Glutamatergic neuron (in vitro differentiated cells): Measurements from ENCODE around the gene ASTN2. TPM values are rescaled to one million over a fixed set of nuclear protein-coding genes. Genes with fewer than 3 reads are reported as not detected.

Source experiments
- DNase-seq: peaks from one replicate; pipeline ENCODE4 v3.0.0; 2022
- H3K27ac Mint-ChIP-seq: one replicate; pipeline ENCODE4 v1.8.0; 2020; ENCODE audit warnings: mild to moderate bottlenecking, mixed read lengths, inconsistent platforms; ENCODE audit not compliant: unreplicated experiment
- H3K27me3 Mint-ChIP-seq: one replicate; pipeline ENCODE4 v1.8.0; 2020; ENCODE audit warnings: mild to moderate bottlenecking, moderate library complexity, mixed read lengths, inconsistent platforms; ENCODE audit not compliant: unreplicated experiment
- H3K36me3 Mint-ChIP-seq: one replicate; pipeline ENCODE4 v1.8.0; 2020; ENCODE audit warnings: mild to moderate bottlenecking, mixed read lengths, inconsistent platforms; ENCODE audit not compliant: unreplicated experiment
- H3K4me1 Mint-ChIP-seq: one replicate; pipeline ENCODE4 v1.8.0; 2020; ENCODE audit warnings: mild to moderate bottlenecking, low read depth, mixed read lengths, inconsistent platforms; ENCODE audit not compliant: unreplicated experiment
- H3K4me3 Mint-ChIP-seq: one replicate; pipeline ENCODE4 v1.8.0; 2020; ENCODE audit warnings: mild to moderate bottlenecking, mixed read lengths, inconsistent platforms; ENCODE audit not compliant: unreplicated experiment
- H3K9me3 Mint-ChIP-seq: one replicate; pipeline ENCODE4 v1.8.0; 2020; ENCODE audit warnings: mild to moderate bottlenecking, moderate library complexity, mixed read lengths, inconsistent platforms; ENCODE audit not compliant: unreplicated experiment
- total RNA-seq: library from RNA; stranded (reverse); fragmentation: NEBNext Ultra II Directional; extraction: Animal tissue kit (Norgen Biotek cat#: 25700); gene quantifications from one replicate; pipeline ENCODE4 v1.2.1, GENCODE V29; 2021; ENCODE audit not compliant: unreplicated experiment
- TF ChIP-seq, protein P1 (sequence below): fragments of 200-600 bp; sonication (generic); IDR thresholded peaks from one replicate; pipeline ENCODE4 v1.5.0; 2021; ENCODE audit not compliant: partially characterized antibody, unreplicated experiment

The ASTN2 gene
- total RNA-seq, 1 donor from 2014 or later: 134 TPM

DNA sequence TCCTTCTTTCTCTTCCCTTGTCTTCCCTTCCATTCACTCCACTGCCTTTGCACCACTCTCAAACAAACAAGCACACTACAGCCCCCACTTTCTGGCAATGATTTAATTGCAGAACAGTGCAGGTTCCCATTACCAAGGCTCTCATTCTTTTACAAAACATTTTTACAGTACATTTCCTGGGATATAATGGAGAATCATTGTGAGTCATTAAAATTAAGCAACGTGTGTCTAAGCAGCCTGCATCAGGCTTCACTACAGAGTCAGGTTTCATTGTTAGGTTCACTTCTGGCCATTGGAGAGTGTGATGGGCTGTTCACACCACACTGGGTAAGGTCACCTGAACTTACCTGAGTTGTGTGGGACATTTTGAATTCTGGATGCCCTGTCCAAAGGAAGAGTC lies 424.3 kb downstream of the ASTN2 start:
- Mint-ChIP-seq H3K4me1 (peaks cover 16% of the 10 kb centered on the region), H3K4me3 (no peak overlapping the region), H3K36me3 (no peaks in the 10 kb centered on the region), H3K27me3 (no peaks in the 10 kb centered on the region), H3K9me3 (no peaks in the 10 kb centered on the region), H3K27ac (no peak overlapping the region)
- DNase-seq: no peak
- TF ChIP-seq, protein P1, sequence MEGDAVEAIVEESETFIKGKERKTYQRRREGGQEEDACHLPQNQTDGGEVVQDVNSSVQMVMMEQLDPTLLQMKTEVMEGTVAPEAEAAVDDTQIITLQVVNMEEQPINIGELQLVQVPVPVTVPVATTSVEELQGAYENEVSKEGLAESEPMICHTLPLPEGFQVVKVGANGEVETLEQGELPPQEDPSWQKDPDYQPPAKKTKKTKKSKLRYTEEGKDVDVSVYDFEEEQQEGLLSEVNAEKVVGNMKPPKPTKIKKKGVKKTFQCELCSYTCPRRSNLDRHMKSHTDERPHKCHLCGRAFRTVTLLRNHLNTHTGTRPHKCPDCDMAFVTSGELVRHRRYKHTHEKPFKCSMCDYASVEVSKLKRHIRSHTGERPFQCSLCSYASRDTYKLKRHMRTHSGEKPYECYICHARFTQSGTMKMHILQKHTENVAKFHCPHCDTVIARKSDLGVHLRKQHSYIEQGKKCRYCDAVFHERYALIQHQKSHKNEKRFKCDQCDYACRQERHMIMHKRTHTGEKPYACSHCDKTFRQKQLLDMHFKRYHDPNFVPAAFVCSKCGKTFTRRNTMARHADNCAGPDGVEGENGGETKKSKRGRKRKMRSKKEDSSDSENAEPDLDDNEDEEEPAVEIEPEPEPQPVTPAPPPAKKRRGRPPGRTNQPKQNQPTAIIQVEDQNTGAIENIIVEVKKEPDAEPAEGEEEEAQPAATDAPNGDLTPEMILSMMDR: no peak

DNA sequence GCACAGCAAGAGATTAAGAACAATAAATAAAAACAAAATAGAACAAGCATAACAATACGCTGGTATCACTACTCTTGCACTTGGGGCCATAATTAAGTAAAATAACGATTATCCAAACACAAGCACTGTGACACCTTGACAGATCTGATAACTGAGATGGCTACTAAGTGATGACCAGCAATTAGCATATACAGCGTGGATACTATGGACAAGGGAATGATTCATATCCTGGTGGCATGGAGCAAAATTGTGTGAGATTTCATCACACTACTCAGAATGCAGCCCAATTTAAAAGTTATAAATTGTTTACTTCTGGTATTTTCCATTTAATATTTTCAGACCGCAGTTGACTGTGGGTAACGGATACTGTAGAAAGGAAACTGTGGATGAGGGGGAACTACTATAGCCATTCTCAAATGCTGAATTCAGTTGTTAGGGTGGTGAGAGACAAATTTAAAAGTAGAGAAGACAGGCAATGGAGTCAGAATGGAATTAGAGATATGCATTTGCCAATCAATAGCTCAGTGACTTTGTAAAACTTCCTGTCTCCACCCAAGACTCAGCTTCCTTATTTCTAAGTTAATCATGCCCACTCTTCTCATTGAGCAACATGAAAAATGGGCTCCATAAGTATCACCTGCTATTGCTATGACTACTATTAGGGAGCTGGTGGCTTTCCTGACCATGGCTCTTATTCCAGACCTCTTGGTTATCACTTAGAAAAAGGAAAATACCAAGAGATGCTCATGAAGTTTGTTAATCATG lies 427.0 kb downstream of the ASTN2 start:
- Mint-ChIP-seq H3K9me3 (no peaks in the 10 kb centered on the region), H3K27ac (no peak overlapping the region), H3K4me1 (peaks cover 15% of the 10 kb centered on the region), H3K4me3 (no peak overlapping the region), H3K36me3 (no peaks in the 10 kb centered on the region), H3K27me3 (no peaks in the 10 kb centered on the region)
- TF ChIP-seq, protein P1: no peak
- no peak for DNase-seq

DNA sequence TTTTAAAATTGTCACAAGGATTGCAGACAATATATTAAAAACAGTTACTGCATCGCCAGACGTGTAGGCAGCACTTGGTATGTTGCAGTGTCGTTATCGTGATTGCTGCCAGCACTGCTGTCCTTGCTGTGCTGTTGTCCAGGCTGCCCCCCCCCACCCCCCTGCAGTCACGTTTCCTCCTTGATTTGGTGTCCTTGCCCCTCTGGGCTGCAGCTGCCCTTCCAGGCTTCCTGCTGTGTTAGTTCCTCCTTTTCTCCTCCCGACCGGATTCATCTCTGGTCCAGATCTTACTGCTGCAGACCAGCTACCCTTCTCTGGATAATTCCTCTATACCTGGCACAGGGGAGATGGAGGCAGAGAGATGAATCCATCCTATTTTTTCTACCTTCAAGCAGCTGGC lies 428.8 kb downstream of the ASTN2 start:
- Mint-ChIP-seq H3K4me3 (no peak overlapping the region), H3K9me3 (no peaks in the 10 kb centered on the region), H3K36me3 (no peaks in the 10 kb centered on the region), H3K27ac (no peak overlapping the region), H3K27me3 (no peaks in the 10 kb centered on the region), H3K4me1 (peaks cover 9% of the 10 kb centered on the region)
- no peak for DNase-seq
- TF ChIP-seq, protein P1: no peak

DNA sequence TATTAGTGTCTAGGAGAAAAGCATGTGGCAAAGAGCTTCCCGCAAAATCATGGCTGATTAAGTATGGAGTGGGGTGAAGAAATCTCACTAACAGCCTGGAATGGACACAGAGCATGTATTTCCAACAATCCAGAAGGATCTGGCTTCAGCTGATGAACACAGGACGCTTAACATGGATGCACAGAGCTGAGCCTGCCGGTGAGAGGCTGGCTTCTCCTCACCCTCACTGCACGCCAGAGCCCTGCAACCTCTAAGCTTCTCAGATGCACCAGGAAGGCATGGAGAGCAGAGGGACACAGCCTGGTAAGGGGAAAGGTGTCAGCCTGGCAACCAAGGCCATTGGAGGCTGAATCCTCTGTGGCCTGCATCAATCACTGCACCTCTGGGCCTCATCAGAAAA lies 429.3 kb downstream of the ASTN2 start:
- peaks cover 11% of the 10 kb centered on the region for H3K4me1 Mint-ChIP-seq
- no peak overlapping the region for H3K27ac Mint-ChIP-seq
- no peaks in the 10 kb centered on the region for H3K9me3 Mint-ChIP-seq
- TF ChIP-seq, protein P1: no peak
- H3K4me3 Mint-ChIP-seq: no peak overlapping the region
- H3K27me3 Mint-ChIP-seq: no peaks in the 10 kb centered on the region
- no peaks in the 10 kb centered on the region for H3K36me3 Mint-ChIP-seq
- no peak for DNase-seq

DNA sequence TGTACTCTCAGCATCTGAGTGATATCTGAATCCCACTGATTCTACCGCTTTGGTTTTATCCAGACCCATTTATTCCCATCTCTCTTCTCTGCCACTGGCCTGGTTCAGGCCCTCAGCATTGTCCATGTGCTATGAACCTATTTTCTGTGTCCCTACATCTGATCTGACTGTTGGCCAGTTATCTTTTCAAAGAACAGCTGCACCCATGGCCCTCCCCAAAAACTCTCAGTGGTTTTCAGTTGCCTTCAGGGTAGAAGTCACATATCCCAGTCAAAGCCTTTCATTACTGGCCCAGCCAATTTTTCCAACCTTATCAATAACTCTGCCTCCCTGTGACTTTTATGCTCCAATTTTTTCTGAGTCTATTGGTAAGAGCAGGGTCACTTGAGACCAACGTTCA lies 430.7 kb downstream of the ASTN2 start:
- Mint-ChIP-seq H3K27me3 (no peaks in the 10 kb centered on the region), H3K4me3 (no peak overlapping the region), H3K4me1 (peaks cover 23% of the 10 kb centered on the region), H3K27ac (no peak overlapping the region), H3K36me3 (no peaks in the 10 kb centered on the region), H3K9me3 (peaks cover 2% of the 10 kb centered on the region)
- no peak for DNase-seq
- TF ChIP-seq, protein P1: no peak
